Esophagus squamous epithelium (tissue), 4 donors: ENCODE data around the gene LYRM7.

Experiments
- CTCF ChIP-seq, 6 experiments: fragments of 450-650 bp in 4 of 6; fragments of 200-600 bp in 2 of 6; sonication (generic) in 2 of 6; IDR thresholded peaks; one replicate each; pipeline ENCODE4 v1.5.1; 2016 to 2019; ENCODE audit warnings: antibody characterized with exemption in 6 of 6, mild to moderate bottlenecking in 4 of 6, moderate library complexity in 4 of 6
- POLR2A ChIP-seq, 4 donors: fragments of 450-650 bp; IDR thresholded peaks; one replicate each; pipeline ENCODE4 v1.6.1; 2017; ENCODE audit warnings: antibody characterized with exemption in 4 of 4, mild to moderate bottlenecking in 4 of 4, moderate library complexity in 3 of 4

GRCh38 chr5:131171276-131171810 lies 599 bp downstream of the LYRM7 start:
- TF ChIP-seq POLR2A (IDR thresholded peaks at IDR 0.05) (no peak), CTCF (IDR thresholded peaks at IDR 0.05) (no peak)
